MM.1S (cell line): ENCODE results near the gene MUC4.
A peak's percentile ranks its signal among the peaks of the same experiment; 100 is the strongest.

Experiments used
- DNase-seq: peaks from one replicate; pipeline ENCODE4 v3.0.0-alpha.2; 2015
- H2AFZ ChIP-seq: fragments of 300-600 bp; sonication (generic); 2 replicates; pipeline ENCODE4 v1.6.0; 2016; ENCODE audit warnings: antibody characterized with exemption, low read length
- H3F3A ChIP-seq: fragments of 300-600 bp; sonication (generic); 2 replicates; pipeline ENCODE4 v1.6.1; 2016; ENCODE audit warnings: mild to moderate bottlenecking, antibody characterized with exemption, low read length, moderate library complexity, mixed read lengths; ENCODE audit not compliant: insufficient read depth
- H3K27ac ChIP-seq: fragments of 300-600 bp; sonication (generic); 2 replicates; pipeline ENCODE4 v1.5.1; 2016; ENCODE audit warnings: mild to moderate bottlenecking, low read length
- H3K27me3 ChIP-seq: fragments of 300-600 bp; sonication (generic); replicated peaks from 2 replicates; pipeline ENCODE4 v1.6.0; 2016; ENCODE audit warnings: low read length; ENCODE audit not compliant: insufficient read depth
- H3K36me3 ChIP-seq: fragments of 300-600 bp; sonication (generic); replicated peaks from 2 replicates; pipeline ENCODE4 v1.6.1; 2016; ENCODE audit warnings: mild to moderate bottlenecking, low read length, mixed read lengths; ENCODE audit not compliant: insufficient read depth
- H3K4me1 ChIP-seq: fragments of 300-600 bp; sonication (generic); 2 replicates; pipeline ENCODE4 v1.6.1; 2016; ENCODE audit warnings: low read length, mixed read lengths
- H3K4me2 ChIP-seq: fragments of 300-600 bp; sonication (generic); 2 replicates; pipeline ENCODE4 v1.6.0; 2016; ENCODE audit warnings: low read depth, low read length
- H3K4me3 ChIP-seq: fragments of 300-600 bp; sonication (generic); 2 replicates; pipeline ENCODE4 v1.5.1; 2016; ENCODE audit warnings: low read length, mixed read lengths
- H3K79me2 ChIP-seq: fragments of 300-600 bp; sonication (generic); 2 replicates; pipeline ENCODE4 v1.6.1; 2016; ENCODE audit warnings: mixed run types, low read length, mixed read lengths
- H3K9ac ChIP-seq: fragments of 300-600 bp; sonication (generic); 2 replicates; pipeline ENCODE4 v1.6.1; 2016; ENCODE audit warnings: low read length, mixed read lengths
- H3K9me2 ChIP-seq: fragments of 300-600 bp; sonication (generic); replicated peaks from 2 replicates; pipeline ENCODE4 v1.6.1; 2016; ENCODE audit warnings: mild to moderate bottlenecking, low read length, mixed read lengths; ENCODE audit not compliant: insufficient read depth
- H3K9me3 ChIP-seq: fragments of 300-600 bp; sonication (generic); replicated peaks from 2 replicates; pipeline ENCODE4 v1.6.1; 2016; ENCODE audit warnings: mild to moderate bottlenecking, low read length, mixed read lengths; ENCODE audit not compliant: insufficient read depth
- H4K20me1 ChIP-seq: fragments of 300-600 bp; sonication (generic); 2 replicates; pipeline ENCODE4 v1.6.1; 2016; ENCODE audit warnings: mild to moderate bottlenecking, low read length, moderate library complexity, mixed read lengths; ENCODE audit not compliant: insufficient read depth
- CTCF ChIP-seq: fragments of 300-600 bp; sonication (generic); IDR thresholded peaks from 2 replicates; pipeline ENCODE4 v1.5.1; 2016; ENCODE audit warnings: antibody characterized with exemption, low read length, mixed read lengths
- EZH2 ChIP-seq: fragments of 300-600 bp; sonication (generic); optimal IDR thresholded peaks from 2 replicates; pipeline ENCODE3; 2017; ENCODE audit warnings: low read depth, mild to moderate bottlenecking, antibody characterized with exemption, low read length, mixed read lengths
- EZH2phosphoT487 ChIP-seq: fragments of 300-600 bp; sonication (generic); IDR thresholded peaks from 2 replicates; pipeline ENCODE4 v1.6.1; 2018; ENCODE audit warnings: antibody characterized with exemption, low read length

Gene MUC4

GRCh38 chr3:195708061-195708460, 103.7 kb downstream of the MUC4 start:
- Histone ChIP-seq H3K79me2 (no peaks in the 10 kb centered on the region), H2AFZ (no peak overlapping the region), H3K9ac (no peak overlapping the region), H3K4me1 (no peaks in the 10 kb centered on the region), H3K9me3 (no peaks in the 10 kb centered on the region), H4K20me1 (no peaks in the 10 kb centered on the region), H3K36me3 (no peaks in the 10 kb centered on the region), H3F3A (no peaks in the 10 kb centered on the region), H3K27me3 (no peaks in the 10 kb centered on the region), H3K4me2 (no peak overlapping the region), H3K4me3 (no peak overlapping the region), H3K9me2 (no peaks in the 10 kb centered on the region), H3K27ac (no peak overlapping the region)
- no peak for DNase-seq
- TF ChIP-seq EZH2, result no peak
- no peak for TF ChIP-seq EZH2phosphoT487
- TF ChIP-seq CTCF, result no peak

- H3K27me3 ChIP-seq, result no peaks in the 10 kb centered on the region
- no peak for TF ChIP-seq EZH2phosphoT487
- no peak overlapping the region for H3K4me3 ChIP-seq
- H3K4me2 ChIP-seq, result no peak overlapping the region
- no peaks in the 10 kb centered on the region for H3K36me3 ChIP-seq
- H3F3A ChIP-seq, result no peaks in the 10 kb centered on the region
- no peaks in the 10 kb centered on the region for H4K20me1 ChIP-seq
- peak; percentile 5 for DNase-seq
- no peak overlapping the region for H3K9ac ChIP-seq
- H3K9me3 ChIP-seq, result no peaks in the 10 kb centered on the region
- H3K4me1 ChIP-seq, result no peaks in the 10 kb centered on the region
- no peak overlapping the region for H2AFZ ChIP-seq
- no peaks in the 10 kb centered on the region for H3K9me2 ChIP-seq
- no peaks in the 10 kb centered on the region for H3K79me2 ChIP-seq
- H3K27ac ChIP-seq, result no peak overlapping the region
These were observed 106.4 kb downstream of the MUC4 start for GRCh38 chr3:195705081-195705991.

GRCh38 chr3:195704433-195704999, 107.2 kb downstream of the MUC4 start:
- H3K36me3 ChIP-seq, result no peaks in the 10 kb centered on the region
- H3K27ac ChIP-seq, result no peak overlapping the region
- no peaks in the 10 kb centered on the region for H3K79me2 ChIP-seq
- no peaks in the 10 kb centered on the region for H3K9me3 ChIP-seq
- no peak overlapping the region for H3K4me2 ChIP-seq
- H3K27me3 ChIP-seq, result no peaks in the 10 kb centered on the region
- peak; percentile 6 for DNase-seq
- TF ChIP-seq EZH2phosphoT487, result no peak
- no peak for TF ChIP-seq CTCF
- no peak for TF ChIP-seq EZH2
- no peaks in the 10 kb centered on the region for H3F3A ChIP-seq
- H3K9ac ChIP-seq, result no peak overlapping the region
- H4K20me1 ChIP-seq, result no peaks in the 10 kb centered on the region
- no peaks in the 10 kb centered on the region for H3K4me1 ChIP-seq
- no peaks in the 10 kb centered on the region for H3K9me2 ChIP-seq
- no peak overlapping the region for H2AFZ ChIP-seq
- H3K4me3 ChIP-seq, result no peak overlapping the region

- no peak overlapping the region for H3K4me2 ChIP-seq
- H3F3A ChIP-seq, result no peaks in the 10 kb centered on the region
- no peaks in the 10 kb centered on the region for H3K9me2 ChIP-seq
- no peaks in the 10 kb centered on the region for H3K27me3 ChIP-seq
- H3K79me2 ChIP-seq, result no peaks in the 10 kb centered on the region
- TF ChIP-seq CTCF (no peak), EZH2phosphoT487 (no peak), EZH2 (no peak)
- no peaks in the 10 kb centered on the region for H3K36me3 ChIP-seq
- no peaks in the 10 kb centered on the region for H3K4me1 ChIP-seq
- no peak overlapping the region for H3K4me3 ChIP-seq
- no peaks in the 10 kb centered on the region for H3K9me3 ChIP-seq
- H2AFZ ChIP-seq, result no peak overlapping the region
- no peak overlapping the region for H3K9ac ChIP-seq
- no peaks in the 10 kb centered on the region for H4K20me1 ChIP-seq
- no peak overlapping the region for H3K27ac ChIP-seq
- peak; percentile 3 for DNase-seq
These were observed 108.0 kb downstream of the MUC4 start for GRCh38 chr3:195703776-195704175.
